ENCODE results near the gene C20orf96. TPM values are rescaled to one million over a fixed set of nuclear protein-coding genes. Genes with fewer than 3 reads are reported as not detected.
"Not testable (repeated sequence)": the region's sequence is repeated elsewhere in the genome, so short reads cannot be mapped to it uniquely, and the experiment has no call there.

C20orf96 gene, protein sequence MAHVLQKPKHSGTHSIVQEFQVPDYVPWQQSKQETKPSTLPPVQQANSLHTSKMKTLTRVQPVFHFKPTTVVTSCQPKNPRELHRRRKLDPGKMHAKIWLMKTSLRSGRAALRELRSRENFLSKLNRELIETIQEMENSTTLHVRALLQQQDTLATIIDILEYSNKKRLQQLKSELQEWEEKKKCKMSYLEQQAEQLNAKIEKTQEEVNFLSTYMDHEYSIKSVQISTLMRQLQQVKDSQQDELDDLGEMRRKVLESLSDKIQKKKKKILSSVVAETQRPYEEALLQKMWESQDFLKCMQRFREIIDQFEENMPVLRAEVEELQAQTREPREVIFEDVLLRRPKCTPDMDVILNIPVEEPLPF
- 1.4 and 2.4 TPM in 2 replicates for total RNA-seq (2014; rRNA removed; shearing (Covaris generic))

- DNase-seq (ENCODE audit: low read depth) = peak; percentile 95
These were observed at the start of gene C20orf96 for GRCh38 chr20:290084-290831. Gene C20orf96 (minus strand): TSS chr20:290750. CDS start chr20:290610, 140 bp downstream.

DNA sequence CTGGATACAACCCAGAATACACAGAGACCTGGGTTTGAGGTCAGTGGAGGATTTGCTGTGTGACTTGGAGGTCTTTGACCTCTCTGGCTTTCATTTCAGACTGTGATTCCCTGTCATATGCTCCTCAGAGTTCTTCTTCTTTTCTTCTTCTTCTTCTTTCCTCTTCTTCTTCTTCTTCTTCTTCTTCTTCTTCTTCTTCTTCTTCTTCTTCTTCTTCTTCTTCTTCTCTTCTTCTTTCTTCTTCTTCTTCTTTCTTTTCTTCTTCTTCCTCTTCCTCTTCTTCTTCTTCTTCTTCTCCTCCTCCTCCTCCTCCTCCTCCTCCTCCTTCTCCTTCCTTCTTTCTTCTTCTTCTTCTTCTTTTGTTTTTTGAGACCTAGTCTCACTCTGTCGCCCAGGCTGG is 45.5 kb upstream of the C20orf96 start:
- DNase-seq (ENCODE audit: low read depth) = not testable (repeated sequence)

DNA sequence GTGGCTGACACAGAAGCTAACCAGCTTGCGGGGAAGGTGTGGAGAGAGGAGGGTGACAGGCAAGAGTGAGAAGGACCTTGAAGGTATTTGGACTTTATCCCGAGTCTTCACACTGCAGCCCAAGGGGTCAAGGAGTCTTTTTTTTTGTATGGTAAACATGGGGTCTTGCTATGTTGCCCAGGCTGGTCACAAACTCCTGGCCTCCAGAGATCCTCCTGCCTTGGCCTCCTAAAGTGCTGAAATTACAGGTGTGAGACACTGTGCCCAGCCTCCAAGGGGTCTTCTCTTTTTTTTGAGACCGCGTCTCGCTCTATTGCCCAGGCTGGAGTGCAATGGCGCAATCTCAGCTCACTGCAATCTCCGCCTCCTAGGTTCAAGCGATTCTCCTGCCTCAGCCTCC is 44.0 kb upstream of the C20orf96 start:
- no peak for DNase-seq (ENCODE audit: low read depth)

GRCh38 chr20:330233-331149 is 39.9 kb upstream of the C20orf96 start:
- peak; percentile 78 for DNase-seq (ENCODE audit: low read depth)

- DNase-seq (ENCODE audit: low read depth) = no peak
These were observed 39.3 kb upstream of the C20orf96 start for GRCh38 chr20:329851-330232.

DNA sequence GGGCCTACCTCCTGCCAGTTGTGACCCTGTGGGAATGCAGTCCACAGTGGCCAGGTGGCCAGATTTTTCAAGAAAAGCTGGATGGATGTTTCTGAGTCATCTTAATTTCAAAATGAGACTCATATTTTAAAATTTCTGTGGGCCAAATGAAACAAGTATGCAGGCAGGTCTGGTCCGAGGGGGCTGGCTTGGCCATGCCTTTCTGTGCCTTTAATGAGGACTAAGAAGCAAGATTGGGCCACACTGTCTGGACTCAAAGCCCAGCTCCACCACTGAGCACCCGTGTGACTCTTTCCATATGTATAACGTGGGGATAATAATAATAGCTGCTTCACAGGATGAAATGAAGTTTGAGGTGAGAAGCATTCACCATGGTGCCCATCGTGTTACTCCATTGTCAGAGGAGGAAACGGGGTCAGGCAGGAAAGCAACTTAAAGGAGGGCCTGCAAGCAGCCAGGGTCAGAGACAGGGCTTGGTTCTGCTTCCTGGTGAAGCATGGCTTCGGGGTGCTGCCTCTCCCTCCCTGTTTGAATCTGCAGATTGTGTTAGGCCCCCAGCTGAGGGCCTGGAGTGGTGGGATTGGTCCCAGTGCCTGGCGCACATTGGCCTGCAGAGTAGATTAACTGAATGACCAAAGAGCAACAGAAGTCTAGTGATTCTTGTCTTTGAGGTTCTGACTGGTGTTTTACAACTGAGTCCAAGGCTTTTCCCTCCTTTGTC is 38.6 kb upstream of the C20orf96 start:
- no peak for DNase-seq (ENCODE audit: low read depth)

GRCh38 chr20:328027-328974 is 37.8 kb upstream of the C20orf96 start:
- no peak for DNase-seq (ENCODE audit: low read depth)

- DNase-seq (ENCODE audit: low read depth) = peak; percentile 92
These were observed 36.9 kb upstream of the C20orf96 start for GRCh38 chr20:327186-328026.

DNA sequence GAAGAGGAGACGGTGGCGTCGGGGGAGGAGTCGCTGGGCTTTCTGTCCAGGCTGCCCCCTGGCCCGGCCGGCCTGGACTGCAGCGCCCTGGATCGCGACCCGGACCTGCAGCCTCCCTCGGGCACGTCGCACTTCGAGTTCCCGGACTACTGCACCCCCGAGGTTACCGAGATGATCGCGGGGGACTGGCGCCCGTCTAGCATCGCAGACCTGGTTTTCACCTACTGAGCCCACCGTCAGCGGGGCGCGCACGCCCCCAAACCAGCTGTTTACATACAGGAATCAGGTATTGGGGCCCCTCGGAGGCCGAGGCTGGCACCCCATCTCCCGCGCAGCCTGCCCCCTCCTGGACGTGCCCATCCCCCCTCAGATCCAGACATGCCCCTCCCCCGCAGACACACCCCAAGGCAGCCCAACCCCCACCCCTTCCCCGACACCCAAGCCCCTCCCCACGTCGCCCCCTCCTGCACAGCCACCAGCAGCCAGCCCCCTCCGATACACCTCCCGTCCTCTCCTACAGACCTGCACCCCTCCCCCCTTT is 36.2 kb upstream of the C20orf96 start:
- DNase-seq (ENCODE audit: low read depth) = peak; percentile 49

DNA sequence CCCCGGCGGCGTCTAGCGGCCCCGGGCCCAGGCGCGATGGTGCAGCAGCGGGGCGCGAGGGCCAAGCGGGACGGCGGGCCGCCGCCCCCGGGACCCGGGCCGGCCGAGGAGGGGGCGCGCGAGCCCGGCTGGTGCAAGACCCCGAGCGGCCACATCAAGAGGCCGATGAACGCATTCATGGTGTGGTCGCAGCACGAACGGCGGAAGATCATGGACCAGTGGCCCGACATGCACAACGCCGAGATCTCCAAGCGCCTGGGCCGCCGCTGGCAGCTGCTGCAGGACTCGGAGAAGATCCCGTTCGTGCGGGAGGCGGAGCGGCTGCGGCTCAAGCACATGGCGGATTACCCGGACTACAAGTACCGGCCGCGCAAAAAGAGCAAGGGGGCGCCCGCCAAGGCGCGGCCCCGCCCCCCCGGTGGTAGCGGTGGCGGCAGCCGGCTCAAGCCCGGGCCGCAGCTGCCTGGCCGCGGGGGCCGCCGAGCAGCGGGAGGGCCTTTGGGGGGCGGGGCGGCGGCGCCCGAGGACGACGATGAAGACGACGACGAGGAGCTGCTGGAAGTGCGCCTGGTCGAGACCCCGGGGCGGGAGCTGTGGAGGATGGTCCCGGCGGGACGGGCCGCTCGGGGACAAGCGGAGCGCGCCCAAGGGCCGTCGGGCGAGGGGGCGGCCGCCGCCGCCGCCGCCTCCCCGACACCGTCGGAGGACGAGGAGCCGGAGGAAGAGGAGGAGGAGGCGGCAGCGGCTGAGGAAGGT is 35.5 kb upstream of the C20orf96 start:
- DNase-seq (ENCODE audit: low read depth) = peak; percentile 70

- DNase-seq (ENCODE audit: low read depth) = peak; percentile 95
These were observed 34.7 kb upstream of the C20orf96 start, which contains the start of gene SOX12 for GRCh38 chr20:325045-325888. Gene SOX12 (plus strand): TSS chr20:325552. CDS start chr20:325925, 373 bp downstream.

DNA sequence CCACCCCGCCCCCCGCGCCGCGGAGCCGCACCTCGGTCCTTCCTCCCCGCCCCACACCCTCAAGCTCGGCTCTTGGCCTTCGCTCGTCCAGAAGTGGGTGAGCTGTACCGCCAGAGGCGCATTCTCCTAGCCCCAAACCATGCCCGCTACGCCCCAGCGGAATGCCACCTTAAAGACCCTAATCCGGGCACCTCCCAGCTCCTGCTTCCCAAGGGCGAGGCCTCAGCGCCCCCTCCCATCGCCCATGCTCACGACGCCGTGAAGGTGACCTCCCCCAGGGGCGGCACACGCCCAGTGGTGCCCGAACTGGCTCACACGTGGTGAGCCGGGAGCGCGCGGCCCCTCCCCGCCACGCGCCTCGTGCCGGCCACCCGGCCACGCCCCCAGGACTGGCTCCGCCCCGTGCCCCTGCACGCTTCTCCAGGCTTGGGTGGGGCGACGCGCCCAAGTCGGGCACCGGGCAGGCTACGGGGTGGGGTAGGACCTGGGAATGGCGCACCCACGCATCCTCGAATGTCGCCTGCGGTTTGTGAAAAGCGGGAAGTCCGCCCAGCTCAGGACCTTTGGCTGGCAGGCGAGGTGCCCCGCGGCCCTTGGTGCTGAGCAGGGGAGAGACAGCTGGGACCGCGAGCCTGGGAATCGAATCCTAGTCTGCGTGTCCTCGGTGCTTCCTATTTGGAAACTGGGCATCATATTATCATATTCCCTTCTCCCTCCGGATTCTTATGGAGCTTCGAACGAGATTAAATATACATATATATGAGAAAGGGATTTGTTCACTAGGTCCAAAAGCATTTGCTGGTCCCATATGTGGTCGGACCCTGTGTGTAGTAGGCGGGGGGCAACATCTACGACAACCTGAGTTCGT is 33.9 kb upstream of the C20orf96 start:
- peak; percentile 96 for DNase-seq (ENCODE audit: low read depth)

GRCh38 chr20:316316-317068 is 25.9 kb upstream of the C20orf96 start:
- DNase-seq (ENCODE audit: low read depth) = no peak

GRCh38 chr20:313948-314347 is 23.4 kb upstream of the C20orf96 start:
- DNase-seq (ENCODE audit: low read depth) = peak; percentile 41

GRCh38 chr20:313402-313801 is 22.9 kb upstream of the C20orf96 start:
- DNase-seq (ENCODE audit: low read depth) = no peak

All from RPMI7951 (cell line).